Stimulated activated CD4-positive, alpha-beta T cell treated with anti-CD3 and anti-CD28 coated beads, Interleukin-1b, Interleukin-23, amount 100 ng/mL, for 4 hours (primary cell): ENCODE data around the gene PDZD2.
"Not testable (repeated sequence)": the region's sequence is repeated elsewhere in the genome, so short reads cannot be mapped to it uniquely, and the experiment has no call there.

Experiments used
- DNase-seq, 2 donors: peaks; one replicate each; pipeline ENCODE4 v3.0.0-alpha.2; 2020; ENCODE audit warnings: low read depth in 2 of 2

The PDZD2 gene

DNA sequence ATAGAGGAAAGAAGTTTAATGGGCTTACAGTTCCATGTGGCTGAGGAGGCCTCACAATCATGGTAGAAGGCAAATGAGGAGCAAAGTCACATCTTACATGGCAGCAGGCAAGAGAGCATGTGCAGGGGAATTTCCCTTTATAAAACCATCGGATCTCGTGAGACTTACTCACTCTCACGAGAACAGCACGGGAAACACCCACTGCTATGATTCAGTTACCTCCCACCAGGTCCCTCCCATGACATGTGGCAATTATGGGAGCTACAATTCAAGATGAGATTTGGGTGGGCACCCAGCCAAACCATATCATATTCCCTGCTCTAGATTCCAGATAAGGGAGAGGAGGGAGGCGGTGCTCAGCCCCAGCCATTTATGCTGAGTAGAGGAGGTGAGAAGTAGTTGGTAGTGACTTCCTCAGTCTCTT, 336.3 kb downstream of the PDZD2 start:
- not testable (repeated sequence) for DNase-seq

DNA sequence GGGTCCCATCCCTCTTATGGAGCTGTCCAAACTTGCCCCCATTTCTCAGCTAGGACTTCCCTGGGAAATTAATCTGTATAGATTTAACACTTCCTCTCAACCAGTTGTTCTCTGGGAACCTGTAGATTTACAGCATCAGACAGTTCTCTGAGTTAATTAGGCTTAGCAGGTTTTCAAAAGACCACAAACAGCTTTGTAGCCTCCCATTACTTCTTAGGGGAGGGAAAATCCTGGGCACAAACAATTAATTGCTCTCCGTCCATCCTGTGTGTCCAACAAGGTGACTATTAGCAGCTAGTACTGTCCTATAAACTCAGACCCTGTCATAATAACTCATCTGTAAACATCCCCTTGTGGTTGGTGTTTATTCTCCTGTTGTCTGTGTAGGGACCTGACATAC, 337.2 kb downstream of the PDZD2 start:
- no peak for DNase-seq

DNA sequence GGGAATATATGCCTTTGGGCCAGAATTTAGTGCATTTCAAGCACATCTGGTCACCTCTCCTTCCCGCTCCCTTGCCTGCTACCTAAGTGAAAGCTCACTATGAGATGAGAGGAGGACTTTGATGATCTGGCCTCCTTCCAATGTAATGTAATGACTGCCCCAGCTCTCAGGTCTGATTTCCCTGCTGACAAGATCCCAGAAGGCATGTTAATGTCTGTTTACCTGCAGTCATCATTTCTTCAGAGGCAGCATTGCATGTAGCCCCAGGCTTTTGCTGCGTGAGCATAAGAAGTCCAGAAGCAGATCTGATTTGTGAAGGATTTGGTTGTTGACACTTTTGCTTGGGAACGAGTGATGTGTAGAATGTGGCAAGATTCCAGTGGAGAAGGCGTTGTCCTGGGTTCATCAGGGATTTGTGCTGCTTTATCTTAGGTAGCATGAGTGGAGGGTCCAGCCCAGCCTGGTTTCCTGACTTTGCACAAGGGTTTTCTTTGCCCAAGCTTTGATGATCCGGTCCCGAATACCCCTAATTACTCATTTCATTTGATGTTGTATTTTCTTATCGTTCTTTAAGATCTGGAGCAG, 342.5 kb downstream of the PDZD2 start:
- no peak for DNase-seq

DNA sequence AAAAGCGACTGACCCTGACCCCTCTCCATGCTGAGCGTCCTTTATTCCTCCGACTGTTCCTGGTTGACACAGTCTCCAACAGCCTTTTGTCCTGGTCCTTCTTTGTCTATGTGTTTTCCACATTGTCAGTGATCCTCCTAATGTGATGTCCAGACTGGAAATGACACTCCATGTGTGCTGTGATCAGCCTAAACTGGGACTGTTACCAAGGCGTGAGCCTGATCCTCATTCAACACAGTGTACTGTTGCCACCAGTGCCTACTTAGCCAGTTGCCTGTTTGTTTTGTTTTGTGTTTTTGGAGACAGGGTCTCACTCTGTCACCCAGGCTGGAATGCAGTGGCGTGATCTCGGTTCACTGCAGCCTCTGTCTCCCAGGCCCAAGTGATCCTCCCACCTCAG, 343.1 kb downstream of the PDZD2 start:
- DNase-seq = no peak

DNA sequence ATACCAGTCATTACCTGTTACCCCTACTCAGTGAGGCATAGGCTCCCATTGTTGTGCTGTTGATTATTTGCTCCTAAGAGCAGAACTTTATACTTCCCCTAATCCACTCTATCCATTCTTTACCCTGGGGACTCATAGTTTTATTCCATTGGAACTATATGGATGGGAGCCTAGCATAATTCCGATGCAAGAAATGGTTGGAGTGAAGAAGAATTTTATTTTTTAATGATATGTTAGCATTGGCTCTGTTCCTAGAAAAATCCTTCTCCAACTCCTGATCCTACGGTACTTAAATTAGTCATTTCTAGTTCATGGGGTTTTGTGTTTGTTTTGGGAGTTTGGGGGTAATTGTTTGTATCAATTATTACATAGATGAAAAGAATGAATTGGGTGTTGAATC, 343.7 kb downstream of the PDZD2 start:
- DNase-seq = no peak

DNA sequence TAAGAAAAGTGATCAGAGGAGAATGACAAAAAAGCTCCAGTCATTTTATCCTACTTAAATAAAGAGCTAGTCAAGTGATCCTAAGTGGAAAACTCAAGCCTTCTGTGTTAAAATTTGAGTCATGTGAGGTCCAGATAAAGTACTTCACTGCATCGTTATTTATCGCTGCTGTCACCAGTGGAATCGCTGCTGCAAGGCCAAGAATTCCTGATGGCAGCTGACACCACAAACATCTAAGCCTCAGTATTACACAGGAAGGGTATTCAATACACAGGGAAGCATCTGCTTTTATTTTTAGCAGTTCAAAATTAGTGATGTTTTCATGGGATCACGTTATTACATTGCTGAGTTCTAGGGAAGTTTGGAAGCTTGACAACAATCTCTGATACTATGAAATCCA, 344.9 kb downstream of the PDZD2 start:
- no peak for DNase-seq

DNA sequence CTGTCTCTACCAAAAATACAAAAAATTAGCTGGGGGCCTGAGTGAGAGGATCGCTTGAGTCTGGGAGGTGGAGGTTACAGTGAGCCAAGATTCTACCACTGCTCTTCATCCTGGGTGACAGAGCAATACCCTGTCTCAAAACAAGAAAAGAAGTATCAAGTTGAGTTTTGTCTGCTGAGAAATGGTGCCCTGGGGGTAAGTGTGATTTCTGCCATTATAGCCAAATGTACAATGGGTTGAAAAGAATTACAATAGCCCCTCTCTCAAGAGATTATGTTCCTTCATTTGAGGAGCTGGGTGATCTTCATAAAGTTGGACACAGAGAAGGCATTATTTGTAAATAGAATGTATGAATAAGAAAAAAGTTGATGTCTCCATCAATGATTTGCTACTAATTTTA, 345.8 kb downstream of the PDZD2 start:
- DNase-seq = no peak

DNA sequence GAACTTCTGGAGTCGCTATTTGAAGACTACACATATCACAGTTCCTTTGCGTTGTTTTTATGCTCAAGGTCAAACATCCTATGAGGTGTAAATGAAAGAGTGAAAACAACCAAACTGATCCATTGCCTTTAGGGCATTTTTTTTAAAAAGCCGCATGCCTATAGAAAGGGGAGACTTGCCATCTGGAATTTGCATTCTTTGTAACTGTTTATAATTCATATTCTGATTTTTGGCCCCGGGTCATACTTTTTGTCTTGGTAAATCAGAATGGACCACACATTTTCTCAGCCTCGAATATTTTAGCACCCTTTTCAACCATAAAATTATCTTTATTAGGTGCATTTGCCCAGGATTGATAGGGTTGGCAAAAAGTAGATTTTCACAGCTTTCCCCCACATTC, 347.2 kb downstream of the PDZD2 start:
- no peak for DNase-seq

DNA sequence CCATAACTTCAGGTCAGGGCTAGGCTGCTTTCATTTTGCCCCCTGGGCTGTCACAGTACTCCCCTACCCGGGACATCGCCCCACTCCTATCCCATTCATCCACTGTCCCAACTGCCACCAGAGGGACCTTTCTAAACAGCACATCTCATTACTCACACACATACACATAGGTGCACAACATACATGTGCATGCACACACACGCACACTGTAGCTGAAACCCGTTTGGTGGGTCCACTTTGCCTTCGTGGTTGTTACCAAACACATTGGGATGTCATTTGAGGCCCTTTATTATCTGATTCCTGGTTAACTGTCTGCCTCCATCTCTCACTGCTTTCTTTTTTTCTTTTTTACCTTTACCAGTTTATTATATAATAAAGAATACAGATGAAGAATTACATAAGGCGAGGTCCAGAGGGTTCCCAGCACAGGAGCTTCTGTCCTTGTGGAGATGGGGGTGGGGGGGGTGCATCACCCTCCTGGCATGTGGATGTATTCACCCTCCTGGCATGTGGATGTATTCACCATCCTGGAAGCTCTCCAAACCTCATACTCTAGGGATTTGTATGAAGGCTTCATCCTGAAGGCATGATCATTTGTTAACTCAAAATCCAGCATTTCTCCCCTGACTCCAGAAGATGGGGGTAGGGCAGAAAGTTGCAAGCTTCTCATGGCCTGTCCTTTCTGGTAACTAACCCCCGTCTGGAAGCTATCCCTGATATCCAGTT, 349.2 kb downstream of the PDZD2 start:
- DNase-seq = no peak

DNA sequence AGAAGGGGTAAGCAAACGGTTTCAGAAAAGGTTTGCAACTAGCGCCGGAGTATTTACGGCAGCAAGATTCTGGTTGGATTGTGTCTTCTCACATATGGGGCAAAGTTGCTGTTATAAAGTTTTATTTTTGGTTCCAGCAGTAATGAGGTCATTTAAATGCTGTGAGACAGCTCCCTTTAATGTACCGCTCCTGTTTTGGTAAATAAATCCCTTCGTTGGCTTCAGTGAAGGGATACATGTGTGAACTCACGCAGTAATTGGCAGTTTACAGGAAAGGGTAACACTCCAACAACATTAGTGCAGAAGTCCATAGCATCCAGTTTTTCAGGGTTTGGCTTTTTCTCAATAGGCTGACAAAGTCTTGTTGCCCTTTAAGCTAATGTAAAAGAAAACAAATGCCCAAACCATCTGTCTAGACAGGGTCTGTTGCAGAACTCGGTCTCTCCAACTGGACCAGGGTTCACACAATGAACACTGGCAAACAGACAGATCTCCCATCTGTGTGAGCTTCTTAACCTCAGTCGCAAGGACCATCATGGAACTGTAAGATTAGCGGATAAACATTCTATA, 351.2 kb downstream of the PDZD2 start:
- no peak for DNase-seq

DNA sequence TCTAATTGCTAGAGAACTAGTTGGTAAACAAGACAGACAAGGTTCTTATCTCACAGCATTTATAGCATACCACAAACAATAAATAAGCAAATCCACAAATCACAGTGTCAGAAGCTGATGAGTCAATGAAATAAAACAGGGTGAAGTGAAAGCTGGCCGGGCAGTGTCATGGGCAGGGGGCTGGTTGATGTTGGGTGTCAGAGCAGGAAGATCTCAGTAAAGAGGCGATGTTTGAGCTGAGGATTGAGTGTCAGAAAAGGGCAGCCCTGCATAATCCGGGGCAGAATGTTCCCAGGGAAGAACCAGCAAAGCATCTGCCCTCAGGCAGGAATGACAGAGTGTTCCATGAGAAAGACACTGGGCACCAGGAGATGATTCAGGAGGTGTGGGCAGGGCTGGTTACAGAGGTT, 351.8 kb downstream of the PDZD2 start:
- no peak for DNase-seq

DNA sequence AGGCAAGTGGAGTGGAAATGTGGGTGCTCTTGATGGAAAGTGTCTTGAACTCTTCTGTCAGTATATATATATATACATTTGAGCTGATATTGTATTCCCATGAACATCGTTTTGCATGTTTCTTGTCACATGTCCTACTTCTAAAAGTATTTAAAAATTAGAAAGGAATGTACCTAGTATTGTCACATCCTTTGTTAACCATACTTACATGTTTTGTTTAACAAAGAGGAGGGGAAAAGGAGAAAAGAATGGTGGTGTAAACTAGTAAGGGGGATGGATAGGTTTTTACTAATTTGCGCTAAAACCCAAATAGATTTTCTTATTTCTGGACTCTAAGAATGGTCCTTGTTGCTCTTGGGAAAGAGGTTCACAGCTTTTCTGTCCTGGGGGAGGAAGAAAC, 353.4 kb downstream of the PDZD2 start:
- no peak for DNase-seq

DNA sequence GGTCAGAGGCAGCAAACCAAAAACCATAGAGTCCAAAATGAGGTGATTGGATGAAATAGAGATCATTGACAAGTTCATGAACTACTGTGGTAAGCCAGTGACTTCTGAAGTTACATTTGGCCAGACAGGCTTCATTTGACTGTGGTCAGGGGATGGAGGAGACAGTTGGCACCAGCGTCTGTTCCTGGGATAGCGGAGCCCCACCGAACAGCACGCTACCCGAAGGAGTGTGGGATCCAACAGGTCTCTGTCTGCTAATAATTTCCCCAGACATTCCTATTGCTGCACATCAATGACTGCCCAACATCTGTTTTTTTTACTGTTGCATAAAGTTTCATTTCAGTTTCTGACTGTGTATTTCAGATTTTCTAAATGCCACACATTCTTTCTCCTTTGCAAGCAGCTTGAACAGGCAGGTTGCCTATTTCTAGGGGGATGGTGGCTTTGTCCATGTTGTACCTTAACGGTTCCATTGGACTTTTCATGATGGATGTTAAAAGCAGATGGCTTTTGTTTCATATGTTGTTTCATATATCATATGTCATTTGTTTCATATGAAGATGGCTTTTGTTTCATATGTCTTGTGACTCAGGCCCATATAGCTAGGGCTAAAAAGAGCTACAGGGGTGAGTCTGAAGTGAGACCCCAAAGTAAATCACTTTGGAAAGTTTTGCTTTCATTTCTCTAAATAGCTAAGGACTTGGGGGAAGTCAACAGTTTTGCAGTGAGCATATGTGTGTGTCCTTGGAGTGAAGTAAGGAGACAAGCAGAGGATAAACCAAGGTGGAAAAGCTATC, 354.4 kb downstream of the PDZD2 start:
- no peak for DNase-seq

DNA sequence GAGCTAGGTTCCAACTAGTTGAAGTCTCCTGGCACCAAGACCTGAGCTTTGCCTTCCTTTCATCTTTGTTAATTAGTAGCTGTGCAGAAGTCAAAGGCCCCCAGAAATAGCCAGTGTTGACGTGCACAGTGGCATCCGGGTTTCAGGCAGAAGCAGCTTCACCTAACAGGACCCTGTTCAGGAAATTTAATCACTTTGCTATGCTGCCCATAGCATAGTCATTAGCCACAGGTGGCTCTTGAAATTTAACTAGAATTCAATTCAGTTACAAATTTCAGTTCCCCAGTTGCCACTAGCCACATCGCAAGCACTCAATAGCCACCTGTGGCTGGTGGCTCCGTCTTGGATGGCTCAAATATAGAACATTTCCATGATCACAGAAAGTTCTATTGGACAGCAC, 356.1 kb downstream of the PDZD2 start:
- no peak for DNase-seq

DNA sequence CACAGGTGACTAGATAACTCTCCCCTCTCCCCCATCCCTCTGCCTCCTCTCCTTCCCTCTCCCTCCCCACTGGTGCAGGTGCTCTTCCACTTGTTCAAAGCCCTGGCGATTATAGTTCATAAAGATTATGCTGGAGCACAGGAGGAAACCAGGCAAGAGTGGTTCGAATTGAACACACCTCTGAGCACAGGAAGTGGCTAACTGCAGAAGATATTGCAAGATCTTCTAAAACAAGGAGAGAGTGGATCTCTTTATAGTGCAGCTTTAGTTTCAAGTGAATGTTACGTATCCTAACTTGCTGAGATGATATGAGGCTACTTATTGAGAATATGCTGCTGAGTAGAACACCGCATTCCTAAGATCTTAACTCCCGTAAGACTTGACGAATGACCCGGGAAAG, 356.8 kb downstream of the PDZD2 start:
- DNase-seq = no peak

DNA sequence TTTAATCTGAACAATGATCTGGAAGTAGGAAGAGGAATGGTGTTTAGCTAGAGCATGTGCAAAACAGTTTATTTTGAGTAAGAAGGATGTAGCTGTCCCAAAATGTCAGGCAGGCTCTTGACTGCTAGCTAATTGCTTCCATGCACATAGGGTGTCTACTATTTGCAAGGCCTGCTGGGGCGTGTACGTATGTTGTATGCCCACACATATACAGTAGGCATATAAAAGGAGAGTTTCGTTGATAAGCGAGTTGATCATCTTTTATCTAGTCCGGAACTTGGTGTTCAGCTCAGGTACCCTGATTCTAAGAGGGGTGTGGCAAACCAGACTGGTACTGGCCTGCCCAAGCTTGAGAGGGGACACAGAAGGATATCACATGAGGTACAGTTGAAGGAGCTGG, 358.0 kb downstream of the PDZD2 start:
- no peak for DNase-seq

DNA sequence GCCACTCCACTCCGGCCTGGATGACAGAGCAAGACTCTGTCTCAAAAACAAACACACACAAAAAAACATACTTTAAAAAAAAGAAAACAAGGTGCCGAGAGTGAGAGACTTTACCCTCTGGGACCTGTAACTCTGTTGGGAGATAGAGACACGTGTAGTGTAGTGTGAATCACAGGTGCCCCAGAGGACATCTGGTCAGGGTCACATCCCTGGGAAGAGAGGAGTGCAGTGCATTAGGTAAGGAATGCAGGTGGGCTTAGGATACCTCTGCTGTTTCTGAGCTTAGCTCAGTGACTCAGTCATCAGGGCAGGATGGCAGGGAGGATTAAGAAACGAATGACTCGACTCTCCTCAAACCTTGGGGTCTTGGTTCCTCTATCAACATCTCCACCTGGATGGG, 360.5 kb downstream of the PDZD2 start:
- no peak for DNase-seq

DNA sequence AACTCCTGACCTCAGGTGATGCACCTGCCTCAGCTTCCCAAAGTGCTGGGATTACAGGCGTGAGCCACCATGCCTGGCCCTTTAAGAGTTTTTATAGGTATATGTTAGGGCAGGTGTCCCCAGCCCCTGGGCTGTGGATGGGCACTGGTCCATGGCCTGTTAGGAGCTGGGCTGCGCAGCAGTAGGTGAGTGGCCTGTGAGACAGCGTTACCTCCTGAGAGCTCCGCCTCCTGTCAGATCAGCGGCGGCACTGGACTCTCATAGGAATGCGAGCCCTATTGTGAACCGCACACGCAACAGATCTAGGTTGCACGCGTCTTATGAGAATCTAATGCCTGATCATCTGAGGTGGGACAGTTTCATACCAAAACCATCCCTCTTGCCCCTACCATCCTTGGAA, 361.8 kb downstream of the PDZD2 start:
- DNase-seq = no peak

DNA sequence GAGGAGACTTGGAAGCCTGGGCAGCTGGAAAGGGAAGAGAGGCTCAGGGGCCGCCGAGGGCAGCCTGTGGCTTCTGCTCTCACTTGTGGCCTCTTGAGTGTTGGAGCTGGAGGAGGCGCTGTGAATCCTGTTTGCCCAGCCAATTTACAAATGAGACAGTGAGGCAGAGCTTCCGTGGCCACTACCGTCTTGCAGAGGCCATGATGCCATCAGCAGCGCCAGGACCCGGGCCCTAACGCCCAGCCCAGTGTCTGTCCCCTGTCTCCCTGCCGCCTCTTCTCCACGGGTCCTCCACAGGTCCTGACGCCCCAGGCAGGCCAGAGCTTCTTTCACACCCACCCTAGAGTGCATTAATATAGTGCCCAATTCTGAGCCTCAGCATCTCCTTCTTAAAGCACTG, 362.4 kb downstream of the PDZD2 start:
- no peak for DNase-seq

DNA sequence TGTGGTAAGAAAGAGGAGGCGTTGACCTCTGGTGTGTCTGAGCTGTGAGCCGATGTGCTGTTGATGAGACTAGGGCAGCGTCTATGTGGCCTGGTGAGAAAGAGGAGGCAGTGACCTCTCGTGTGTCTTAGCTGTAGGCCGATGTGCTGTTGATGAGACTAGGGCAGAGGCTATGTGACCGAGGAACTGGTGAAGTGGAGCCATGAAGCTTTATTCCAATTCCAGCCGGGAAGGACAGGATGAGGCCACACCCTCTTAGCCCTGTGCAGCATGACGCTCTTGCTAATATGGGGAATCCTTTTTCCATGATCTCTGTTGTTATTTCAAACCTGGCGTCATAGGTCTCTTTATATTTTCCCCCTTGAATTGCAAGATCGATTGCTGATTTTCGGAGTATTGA, 362.8 kb downstream of the PDZD2 start:
- no peak for DNase-seq

DNA sequence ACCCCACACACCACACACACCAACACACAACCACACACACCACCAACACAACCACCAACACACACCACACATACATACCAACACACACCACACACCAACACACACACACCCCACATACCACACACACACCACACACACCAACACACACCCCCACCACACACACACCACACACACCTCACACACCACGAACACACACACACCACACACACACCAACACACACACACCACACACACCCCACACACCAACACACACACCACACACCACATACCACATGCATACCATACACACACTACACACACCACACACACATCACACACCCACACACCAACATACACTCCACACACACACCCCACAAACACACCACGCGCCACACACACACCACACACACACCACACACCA, 363.8 kb downstream of the PDZD2 start:
- no peak for DNase-seq

DNA sequence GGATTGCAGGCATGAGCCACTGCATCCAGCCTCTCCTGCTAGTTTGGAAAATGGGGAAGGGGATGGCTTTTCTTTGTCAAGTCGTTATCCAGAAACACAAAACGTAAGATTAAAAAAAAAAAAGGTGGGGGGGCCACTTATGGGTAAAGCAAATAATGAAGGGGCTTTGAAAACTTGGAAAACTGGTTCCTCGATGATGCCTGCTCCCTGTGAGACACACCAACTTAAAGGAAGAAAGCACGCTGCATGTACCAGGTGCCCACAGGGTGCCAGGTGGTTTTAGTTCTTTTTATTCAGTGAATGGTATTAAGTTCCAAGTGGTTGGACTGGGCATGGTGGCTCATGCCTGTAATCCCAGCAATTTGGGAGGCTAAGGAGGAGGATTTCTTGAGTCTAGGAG, 365.1 kb downstream of the PDZD2 start:
- DNase-seq = no peak

DNA sequence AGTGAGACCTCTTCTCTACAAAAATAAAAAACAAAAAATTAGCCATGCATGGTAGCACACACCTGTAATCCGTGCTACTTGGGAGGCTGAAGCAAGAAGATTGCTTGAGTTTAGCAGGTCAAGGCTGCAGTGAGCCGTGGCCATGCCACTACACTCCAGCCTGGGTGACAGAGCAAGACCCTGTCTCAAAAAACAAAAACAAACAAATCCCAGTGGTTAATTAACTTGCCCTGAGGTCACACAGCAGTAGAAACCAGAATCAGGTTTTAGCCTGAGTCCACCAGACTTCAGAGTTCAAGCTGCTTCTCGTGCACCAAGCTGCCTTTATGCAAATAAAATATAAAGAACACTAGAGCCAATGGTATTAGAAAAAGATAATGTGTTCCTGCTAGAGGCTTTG, 365.5 kb downstream of the PDZD2 start:
- DNase-seq = no peak
